HL-60 (cell line): ENCODE results near the gene MID1.

Experiments
- DNase-seq, 2 experiments: peaks; one replicate each; pipeline ENCODE4 v3.0.0-alpha.2; 2010 to 2020; ENCODE audit warnings: low read depth in 1 of 2, low spot score in 1 of 2
- H3K27ac ChIP-seq: fragments of 250-450 bp; sonication (Bioruptor Pico); replicated peaks from 2 replicates; pipeline ENCODE4 v1.5.1; 2020; ENCODE audit warnings: mild to moderate bottlenecking, moderate library complexity
- H3K27me3 ChIP-seq: fragments of 250-450 bp; sonication (Bioruptor Pico); 2 replicates; pipeline ENCODE4 v1.5.1; 2021; ENCODE audit warnings: mild to moderate bottlenecking, moderate library complexity; ENCODE audit not compliant: insufficient read depth, poor library complexity, severe bottlenecking
- H3K4me3 ChIP-seq: replicated peaks from 2 replicates; pipeline ENCODE4 v1.5.1; 2011; ENCODE audit warnings: mild to moderate bottlenecking, control low read depth, low read length; ENCODE audit not compliant: insufficient read depth
- CTCF ChIP-seq: IDR thresholded peaks from one replicate; pipeline ENCODE4 v1.5.1; 2011; ENCODE audit warnings: low read length, control low read depth, inconsistent platforms; ENCODE audit not compliant: insufficient read depth
- GABPA ChIP-seq: IDR thresholded peaks from 2 replicates; pipeline ENCODE4 v1.6.1; 2012; ENCODE audit warnings: low read depth
- POLR2AphosphoS5 ChIP-seq: IDR thresholded peaks from 2 replicates; pipeline ENCODE4 v1.6.1; 2012; ENCODE audit warnings: low read depth
- REST ChIP-seq: IDR thresholded peaks from 2 replicates; pipeline ENCODE4 v1.6.1; 2012; ENCODE audit warnings: low read depth; ENCODE audit not compliant: insufficient replicate concordance
- SPI1 ChIP-seq: IDR thresholded peaks from 2 replicates; pipeline ENCODE4 v1.6.1; 2012; ENCODE audit warnings: low read depth, mild to moderate bottlenecking, borderline replicate concordance

MID1 gene

GRCh38 chrX:10554612-10555270, 65.6 kb downstream of the MID1 start:
- Histone ChIP-seq H3K27me3 (no peaks in the 10 kb centered on the region), H3K27ac (no peak overlapping the region), H3K4me3 (no peak overlapping the region)
- no peak for TF ChIP-seq REST
- no peak for TF ChIP-seq POLR2AphosphoS5
- TF ChIP-seq SPI1 = no peak
- TF ChIP-seq GABPA = no peak
- TF ChIP-seq CTCF = no peak
- no peak for DNase-seq

- DNase-seq = no peak
- Histone ChIP-seq H3K4me3 (no peak overlapping the region), H3K27me3 (no peaks in the 10 kb centered on the region), H3K27ac (no peak overlapping the region)
- no peak for TF ChIP-seq CTCF
- no peak for TF ChIP-seq GABPA
- no peak for TF ChIP-seq SPI1
- no peak for TF ChIP-seq REST
- no peak for TF ChIP-seq POLR2AphosphoS5
Observed at GRCh38 chrX:10549280-10549679, 71.1 kb downstream of the MID1 start.

GRCh38 chrX:10548688-10549087, 71.7 kb downstream of the MID1 start:
- DNase-seq = no peak
- H3K27me3 ChIP-seq = no peaks in the 10 kb centered on the region
- no peak overlapping the region for H3K27ac ChIP-seq
- H3K4me3 ChIP-seq = no peak overlapping the region
- TF ChIP-seq SPI1 (no peak), GABPA (no peak), POLR2AphosphoS5 (no peak), REST (no peak), CTCF (no peak)
